Measurements from ENCODE around the gene SGPL1. TPM values are rescaled to one million over a fixed set of nuclear protein-coding genes. Genes with fewer than 3 reads are reported as not detected.

Gene SGPL1
- total RNA-seq, 2 experiments from 2014 or later: 65.6 to 67.0 TPM

DNA sequence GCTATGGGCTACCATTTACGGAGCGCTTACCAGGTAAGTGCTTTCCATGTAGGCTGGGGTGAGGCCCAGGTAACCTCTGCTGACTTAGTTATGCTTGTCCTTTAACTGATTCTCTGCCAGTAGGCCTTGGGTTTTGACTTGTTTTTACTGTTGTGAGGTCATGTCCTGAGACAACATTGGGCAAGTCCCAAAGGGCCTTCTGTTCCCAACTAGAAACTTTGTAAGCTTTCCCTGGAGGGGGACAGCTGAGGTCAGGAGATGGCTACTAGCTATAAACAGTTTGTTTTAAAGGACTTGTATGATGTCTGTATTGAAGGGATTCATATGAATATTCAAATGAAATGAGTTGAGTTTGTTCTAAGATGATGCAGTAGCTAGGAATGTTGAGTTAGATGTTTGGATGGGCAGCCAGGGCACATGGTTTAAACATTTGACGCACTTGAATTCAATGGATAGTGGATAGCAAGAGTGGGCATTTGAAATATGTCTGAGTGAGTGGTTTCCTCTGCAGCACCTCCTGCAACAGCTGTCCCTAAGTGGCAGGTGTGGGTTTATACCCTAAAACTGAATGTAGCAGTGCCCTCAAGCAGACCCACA is 10.0 kb upstream of the SGPL1 start:
- Mint-ChIP-seq H3K9me3 (no peaks in the 10 kb centered on the region), H3K36me3 (no peaks in the 10 kb centered on the region), H3K27me3 (peaks cover 11% of the 10 kb centered on the region), H3K4me3 (no peak overlapping the region), H3K4me1 (ENCODE audit: low read depth) (no peaks in the 10 kb centered on the region), H3K27ac (no peak overlapping the region)
- intact Hi-C loops (cut with micrococcal nuclease): no loop called here
- ChIA-PET POLR2A (no interaction called here), CTCF (interaction anchor here (0.6 kb wide), 1 partner anchor 74 kb away, joined by 3 read pairs; no protein-coding TSS in a partner anchor)
- no peak for DNase-seq

DNA sequence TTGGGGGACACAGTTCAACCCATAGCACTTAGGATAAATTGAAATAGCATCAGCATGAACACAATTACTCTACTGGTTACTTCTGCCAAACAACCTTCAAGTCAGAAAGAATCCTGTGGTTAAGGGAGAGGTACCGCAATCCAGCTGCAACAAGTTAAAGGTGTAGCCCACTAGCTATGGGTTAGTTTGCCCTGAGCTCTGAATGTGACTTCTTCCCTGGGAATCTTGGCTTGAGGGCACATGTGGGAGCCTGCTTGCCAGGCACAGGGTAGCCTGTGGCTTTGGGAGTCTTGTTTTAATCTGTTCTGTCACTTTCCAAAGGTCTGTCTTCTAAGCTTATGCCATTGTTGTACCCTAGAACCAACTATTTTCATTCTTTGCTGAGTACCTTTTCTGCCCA is 8.9 kb upstream of the SGPL1 start:
- H3K36me3 Mint-ChIP-seq: no peaks in the 10 kb centered on the region
- H3K4me3 Mint-ChIP-seq: no peak overlapping the region
- POLR2A ChIA-PET: no interaction called here
- no peak overlapping the region for H3K27ac Mint-ChIP-seq
- no peaks in the 10 kb centered on the region for H3K4me1 Mint-ChIP-seq (ENCODE audit: low read depth)
- CTCF ChIA-PET: interaction anchor here (0.6 kb wide), 1 partner anchor 39 kb away, joined by 4 read pairs; no protein-coding TSS in a partner anchor
- intact Hi-C loops (cut with micrococcal nuclease): no loop called here
- H3K9me3 Mint-ChIP-seq: no peaks in the 10 kb centered on the region
- peaks cover 11% of the 10 kb centered on the region for H3K27me3 Mint-ChIP-seq
- no peak for DNase-seq

- Mint-ChIP-seq H3K27ac (no peak overlapping the region), H3K27me3 (peaks cover 11% of the 10 kb centered on the region), H3K4me3 (no peak overlapping the region), H3K36me3 (no peaks in the 10 kb centered on the region), H3K9me3 (no peaks in the 10 kb centered on the region), H3K4me1 (ENCODE audit: low read depth) (no peaks in the 10 kb centered on the region)
- intact Hi-C loops (cut with micrococcal nuclease): no loop called here
- POLR2A ChIA-PET: no interaction called here
- CTCF ChIA-PET: no interaction called here
- DNase-seq: no peak
Measured at GRCh38 chr10:70807556-70807955, 8.2 kb upstream of the SGPL1 start.

GRCh38 chr10:70809011-70809611 is 6.6 kb upstream of the SGPL1 start:
- POLR2A ChIA-PET: no interaction called here
- no peak for DNase-seq
- CTCF ChIA-PET: interaction anchor here (0.6 kb wide), 1 partner anchor 260 kb away, joined by 3 read pairs; no protein-coding TSS in a partner anchor
- Mint-ChIP-seq H3K9me3 (no peaks in the 10 kb centered on the region), H3K27ac (no peak overlapping the region), H3K4me3 (no peak overlapping the region), H3K4me1 (ENCODE audit: low read depth) (peaks cover 5% of the 10 kb centered on the region), H3K27me3 (peaks cover 11% of the 10 kb centered on the region), H3K36me3 (no peaks in the 10 kb centered on the region)
- intact Hi-C loops (cut with micrococcal nuclease): no loop called here

DNA sequence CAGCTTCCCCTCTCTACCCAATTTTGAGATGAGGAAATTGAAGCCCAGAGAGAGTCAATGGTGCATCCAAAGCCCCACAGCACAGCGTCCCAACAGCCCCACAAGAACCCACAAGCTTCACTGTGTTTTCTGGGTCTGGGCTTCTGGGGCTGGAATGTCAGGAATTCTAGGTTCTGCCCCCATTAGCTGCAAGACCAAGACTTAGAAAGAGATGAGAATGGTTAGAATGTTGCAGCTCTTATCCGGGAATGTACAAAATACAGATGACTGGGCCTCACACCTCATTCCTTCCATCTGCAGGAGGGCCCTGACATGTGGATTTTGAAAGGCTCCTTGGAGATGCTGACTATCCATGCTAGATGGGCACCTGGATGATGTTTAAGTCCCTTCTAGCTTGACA is 6.0 kb upstream of the SGPL1 start:
- Mint-ChIP-seq H3K4me1 (ENCODE audit: low read depth) (peaks cover 11% of the 10 kb centered on the region), H3K27me3 (peaks cover 7% of the 10 kb centered on the region), H3K27ac (no peak overlapping the region), H3K36me3 (no peaks in the 10 kb centered on the region), H3K9me3 (no peaks in the 10 kb centered on the region), H3K4me3 (no peak overlapping the region)
- intact Hi-C loops (cut with micrococcal nuclease): no loop called here
- DNase-seq: no peak
- POLR2A ChIA-PET: no interaction called here
- CTCF ChIA-PET: interaction anchor here (0.6 kb wide), 1 partner anchor 261 kb away, joined by 3 read pairs; no protein-coding TSS in a partner anchor

DNA sequence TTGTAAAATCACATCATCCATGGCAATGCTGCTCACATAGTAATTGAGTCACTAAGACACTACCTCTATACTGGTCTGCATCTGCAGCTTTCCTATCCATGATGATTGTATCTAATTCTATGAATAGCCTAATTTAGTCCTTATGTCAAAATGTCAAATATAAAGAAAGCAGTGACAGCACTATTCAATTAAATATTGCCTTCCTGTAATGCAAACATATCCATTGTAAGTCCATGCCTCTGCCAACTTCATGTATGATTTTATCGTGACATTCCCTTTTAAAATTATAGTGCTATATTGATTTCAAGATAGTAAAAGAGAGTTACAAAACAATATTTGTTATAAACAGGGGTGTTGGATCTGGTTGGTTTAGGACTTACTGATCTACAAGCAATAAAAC is 4.8 kb upstream of the SGPL1 start:
- no peak overlapping the region for H3K4me3 Mint-ChIP-seq
- no peaks in the 10 kb centered on the region for H3K36me3 Mint-ChIP-seq
- no peak overlapping the region for H3K27ac Mint-ChIP-seq
- no peaks in the 10 kb centered on the region for H3K27me3 Mint-ChIP-seq
- H3K9me3 Mint-ChIP-seq: no peaks in the 10 kb centered on the region
- ChIA-PET CTCF (interaction anchor here (1.1 kb wide), 1 partner anchor 37 kb away, joined by 3 read pairs; no protein-coding TSS in a partner anchor), POLR2A (no interaction called here)
- intact Hi-C loops (cut with micrococcal nuclease): no loop called here
- H3K4me1 Mint-ChIP-seq (ENCODE audit: low read depth): peaks cover 16% of the 10 kb centered on the region
- DNase-seq: no peak

GRCh38 chr10:70811881-70812280 is 3.9 kb upstream of the SGPL1 start:
- peaks cover 19% of the 10 kb centered on the region for H3K4me1 Mint-ChIP-seq (ENCODE audit: low read depth)
- intact Hi-C loops (cut with micrococcal nuclease): no loop called here
- no peak overlapping the region for H3K27ac Mint-ChIP-seq
- DNase-seq: no peak
- H3K4me3 Mint-ChIP-seq: no peak overlapping the region
- peaks cover 5% of the 10 kb centered on the region for H3K36me3 Mint-ChIP-seq
- H3K27me3 Mint-ChIP-seq: no peaks in the 10 kb centered on the region
- H3K9me3 Mint-ChIP-seq: no peaks in the 10 kb centered on the region
- POLR2A ChIA-PET: no interaction called here
- CTCF ChIA-PET: interaction anchor here (2.5 kb wide), 1 partner anchor 66 kb away, joined by 13 read pairs; no protein-coding TSS in a partner anchor

DNA sequence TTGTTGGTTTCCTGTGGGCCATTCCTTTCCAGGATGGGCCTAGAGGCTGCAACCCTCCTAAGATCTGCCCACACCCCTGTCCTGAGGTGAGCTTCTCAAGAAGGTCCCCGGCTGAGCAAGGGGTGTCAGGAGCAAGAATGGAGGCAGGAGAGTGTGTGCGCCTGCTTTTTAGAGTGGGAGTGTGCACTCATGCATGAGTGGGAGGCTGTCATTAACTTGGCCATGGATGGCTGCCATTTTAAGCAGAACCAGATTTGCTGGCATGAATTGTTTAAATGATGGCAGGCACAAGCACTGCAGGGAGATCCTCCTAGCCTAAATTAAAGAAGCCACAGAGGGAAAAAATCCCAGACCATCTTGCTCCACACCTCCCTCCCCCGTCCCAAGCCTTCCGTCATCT is 2.9 kb upstream of the SGPL1 start:
- no peaks in the 10 kb centered on the region for H3K27me3 Mint-ChIP-seq

DNA sequence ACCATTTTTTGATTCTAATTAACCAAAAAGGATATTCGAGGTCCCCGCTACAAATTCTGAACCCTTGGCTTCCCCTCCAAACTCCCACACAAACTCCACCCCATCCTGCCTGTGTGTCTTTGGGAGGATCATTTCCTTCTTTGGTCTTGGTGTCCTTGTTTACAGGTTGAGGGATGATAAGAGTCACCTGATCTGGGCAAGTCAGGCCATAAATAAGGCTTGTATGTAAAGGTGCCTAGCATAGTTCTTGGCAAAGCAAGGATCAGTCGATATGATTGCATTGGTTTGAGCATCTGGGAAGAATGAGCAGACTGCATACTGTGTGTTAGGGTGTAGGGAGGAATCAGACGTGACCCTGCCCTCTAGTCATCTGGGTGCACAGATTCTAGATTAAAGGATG is 1.6 kb upstream of the SGPL1 start:
- no peak for DNase-seq
- Mint-ChIP-seq H3K27ac (no peak overlapping the region), H3K4me1 (ENCODE audit: low read depth) (peaks cover 39% of the 10 kb centered on the region), H3K27me3 (no peaks in the 10 kb centered on the region), H3K36me3 (peaks cover 21% of the 10 kb centered on the region), H3K4me3 (no peak overlapping the region), H3K9me3 (no peaks in the 10 kb centered on the region)
- ChIA-PET POLR2A (no interaction called here), CTCF (interaction anchor here (1.1 to 2.5 kb wide), 2 partner anchors 64 to 65 kb away, joined by 6 to 13 read pairs; no protein-coding TSS in a partner anchor)
- intact Hi-C loops (cut with micrococcal nuclease): no loop called here

More for the DNA sequence above, 2.9 kb upstream of the SGPL1 start:
- intact Hi-C loops (cut with micrococcal nuclease): no loop called here
- Mint-ChIP-seq H3K4me3 (no peak overlapping the region), H3K36me3 (peaks cover 10% of the 10 kb centered on the region), H3K9me3 (no peaks in the 10 kb centered on the region), H3K27ac (no peak overlapping the region), H3K4me1 (ENCODE audit: low read depth) (peaks cover 26% of the 10 kb centered on the region)
- POLR2A ChIA-PET: interaction anchor here (0.7 kb wide), 1 partner anchor 140 kb away, joined by 3 read pairs; no protein-coding TSS in a partner anchor
- no peak for DNase-seq
- CTCF ChIA-PET: interaction anchor here (2.5 kb wide), 1 partner anchor 66 kb away, joined by 13 read pairs; no protein-coding TSS in a partner anchor

GRCh38 chr10:70816220-70816894 is 609 bp downstream of the SGPL1 start:
- Mint-ChIP-seq H3K27me3 (no peaks in the 10 kb centered on the region), H3K4me1 (ENCODE audit: low read depth) (peaks cover 56% of the 10 kb centered on the region), H3K4me3 (peak overlapping the region; percentile 86), H3K27ac (peak overlapping the region; percentile 78), H3K9me3 (no peaks in the 10 kb centered on the region), H3K36me3 (peaks cover 34% of the 10 kb centered on the region)
- intact Hi-C loops (cut with micrococcal nuclease): loop anchor here (5.0 kb wide), 1 partner anchor 339 kb away; the partner anchor contains the start of gene PALD1
- ChIA-PET CTCF (interaction anchor here (0.7 to 2.8 kb wide), 12 partner anchors 13 to 355 kb away, joined by 3 to 21 read pairs (median 4); no protein-coding TSS in a partner anchor), POLR2A (interaction anchor here (1.5 to 1.6 kb wide), 3 partner anchors 17 to 71 kb away, joined by 4 to 5 read pairs (median 4); no protein-coding TSS in a partner anchor)
- peak; percentile 58 for DNase-seq

- Mint-ChIP-seq H3K36me3 (peaks cover 62% of the 10 kb centered on the region), H3K9me3 (no peaks in the 10 kb centered on the region), H3K27ac (peak overlapping the region; percentile 92), H3K27me3 (no peaks in the 10 kb centered on the region), H3K4me3 (peak overlapping the region; percentile 18), H3K4me1 (ENCODE audit: low read depth) (peaks cover 65% of the 10 kb centered on the region)
- peak; percentile 38 for DNase-seq
- CTCF ChIA-PET: interaction anchor here (0.8 to 3.5 kb wide), 4 partner anchors 12 to 27 kb away, joined by 3 to 24 read pairs (median 5); no protein-coding TSS in a partner anchor
- POLR2A ChIA-PET: interaction anchor here (0.7 to 1.6 kb wide), 7 partner anchors 12 to 66 kb away, joined by 3 to 14 read pairs (median 3); no protein-coding TSS in a partner anchor
- intact Hi-C loops (cut with micrococcal nuclease): loop anchor here (1.0 to 2.0 kb wide), 5 partner anchors 12 to 243 kb away; no protein-coding TSS in a partner anchor
Measured at GRCh38 chr10:70820976-70821750, 5.4 kb downstream of the SGPL1 start.

All from activated CD4-positive, alpha-beta memory T cell treated with anti-CD3 and anti-CD28 coated beads for 36 hours (primary cell).